ENCODE measurements around the gene SERINC5.

- TF ChIP-seq MYBL2 (CRISPR knock-in tag; IDR thresholded peaks at IDR 0.05), result no peak
- TF ChIP-seq SP1 (CRISPR knock-in tag; conservative IDR thresholded peaks at IDR 0.05), result no peak
Measured at GRCh38 chr5:80206282-80206681, 49.6 kb downstream of the SERINC5 start.

All from WTC11 (cell line).